LNCaP clone FGC (cell line): ENCODE results near the gene CHD1.

Experiments used
- DNase-seq: peaks from one replicate; pipeline ENCODE4 v3.0.0-alpha.2; 2011; ENCODE audit warnings: low read depth
- H3K4me3 ChIP-seq: 2 replicates; pipeline ENCODE4 v1.5.1; 2011; ENCODE audit warnings: mild to moderate bottlenecking, low read depth, low read length, control low read depth
- TF ChIP-seq, protein P1 (sequence below): IDR thresholded peaks from 2 replicates; pipeline ENCODE4 v1.5.1; 2012; ENCODE audit warnings: mild to moderate bottlenecking; ENCODE audit not compliant: control insufficient read depth, insufficient read depth; ENCODE audit errors: extremely low read depth

Gene CHD1

DNA sequence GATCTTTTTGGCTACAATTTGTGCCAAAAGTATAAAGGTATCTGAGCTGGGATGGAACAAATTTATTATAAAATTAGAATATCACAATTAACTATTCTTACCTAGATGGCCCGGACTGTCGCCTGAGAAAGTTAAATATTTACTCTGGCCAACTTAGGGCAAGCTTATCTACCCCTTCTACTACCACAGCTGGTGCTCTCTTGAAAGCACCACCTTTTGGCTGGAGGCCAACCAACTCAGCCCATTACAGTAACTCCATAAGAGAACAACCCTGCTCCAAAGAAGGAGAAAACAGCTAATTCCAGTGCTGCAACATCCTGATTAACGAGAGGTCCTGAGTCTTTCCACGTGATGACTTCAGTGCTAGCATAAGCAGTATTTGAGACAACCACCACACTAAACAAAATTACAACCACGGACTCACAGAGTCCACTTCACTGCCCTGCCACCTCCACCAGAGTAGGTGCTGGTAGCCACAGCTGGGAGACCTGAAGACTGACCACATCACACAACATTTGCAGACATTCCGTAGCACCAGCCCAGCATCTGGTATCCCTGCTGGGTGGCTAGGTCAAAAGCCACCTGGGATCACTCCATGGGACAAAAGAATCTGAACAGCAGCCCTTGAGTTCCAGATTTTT, 112.1 kb downstream of the CHD1 start:
- TF ChIP-seq, protein P1, sequence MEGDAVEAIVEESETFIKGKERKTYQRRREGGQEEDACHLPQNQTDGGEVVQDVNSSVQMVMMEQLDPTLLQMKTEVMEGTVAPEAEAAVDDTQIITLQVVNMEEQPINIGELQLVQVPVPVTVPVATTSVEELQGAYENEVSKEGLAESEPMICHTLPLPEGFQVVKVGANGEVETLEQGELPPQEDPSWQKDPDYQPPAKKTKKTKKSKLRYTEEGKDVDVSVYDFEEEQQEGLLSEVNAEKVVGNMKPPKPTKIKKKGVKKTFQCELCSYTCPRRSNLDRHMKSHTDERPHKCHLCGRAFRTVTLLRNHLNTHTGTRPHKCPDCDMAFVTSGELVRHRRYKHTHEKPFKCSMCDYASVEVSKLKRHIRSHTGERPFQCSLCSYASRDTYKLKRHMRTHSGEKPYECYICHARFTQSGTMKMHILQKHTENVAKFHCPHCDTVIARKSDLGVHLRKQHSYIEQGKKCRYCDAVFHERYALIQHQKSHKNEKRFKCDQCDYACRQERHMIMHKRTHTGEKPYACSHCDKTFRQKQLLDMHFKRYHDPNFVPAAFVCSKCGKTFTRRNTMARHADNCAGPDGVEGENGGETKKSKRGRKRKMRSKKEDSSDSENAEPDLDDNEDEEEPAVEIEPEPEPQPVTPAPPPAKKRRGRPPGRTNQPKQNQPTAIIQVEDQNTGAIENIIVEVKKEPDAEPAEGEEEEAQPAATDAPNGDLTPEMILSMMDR = no peak
- DNase-seq = no peak
- no peak overlapping the region for H3K4me3 ChIP-seq

DNA sequence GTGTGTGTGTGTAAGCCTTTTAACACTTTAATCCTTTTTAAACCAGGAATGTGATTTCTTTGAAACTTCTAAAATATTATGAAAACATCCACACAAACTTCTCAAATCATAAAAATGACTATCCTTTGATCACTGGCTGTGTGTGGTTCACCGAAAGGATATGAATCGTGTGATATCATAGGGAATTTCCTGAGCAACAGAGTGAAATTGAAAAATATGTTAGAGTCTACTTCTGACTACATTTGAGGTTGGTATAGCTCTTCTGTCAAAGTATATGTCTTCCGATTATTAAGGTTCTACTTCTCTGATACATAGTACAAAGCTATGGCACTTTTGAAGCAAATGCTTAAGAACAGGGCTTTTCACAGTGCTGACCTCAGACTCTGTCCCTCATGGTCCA, 115.1 kb downstream of the CHD1 start:
- TF ChIP-seq, protein P1 = no peak
- no peak for DNase-seq
- H3K4me3 ChIP-seq = no peak overlapping the region

DNA sequence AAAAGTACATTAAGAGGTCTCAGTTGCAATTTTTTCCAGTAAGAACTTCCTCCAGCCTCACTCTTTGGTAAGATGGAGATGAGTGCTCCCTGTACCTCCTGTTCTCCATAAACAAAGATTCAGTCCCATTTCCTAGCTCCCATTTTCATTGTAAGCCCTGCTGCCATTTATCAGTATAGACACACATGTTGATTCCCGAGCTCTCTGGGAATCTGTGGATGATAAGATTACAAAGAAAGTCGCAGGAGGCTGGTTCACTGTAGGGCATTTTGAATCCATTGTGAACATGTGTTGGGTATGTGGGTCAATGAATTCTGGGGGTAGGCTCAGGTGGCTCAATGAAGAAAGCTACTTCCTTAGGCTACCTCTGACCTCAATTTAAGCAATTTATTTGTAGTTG, 118.6 kb downstream of the CHD1 start:
- no peak for DNase-seq
- TF ChIP-seq, protein P1 = no peak
- no peak overlapping the region for H3K4me3 ChIP-seq

DNA sequence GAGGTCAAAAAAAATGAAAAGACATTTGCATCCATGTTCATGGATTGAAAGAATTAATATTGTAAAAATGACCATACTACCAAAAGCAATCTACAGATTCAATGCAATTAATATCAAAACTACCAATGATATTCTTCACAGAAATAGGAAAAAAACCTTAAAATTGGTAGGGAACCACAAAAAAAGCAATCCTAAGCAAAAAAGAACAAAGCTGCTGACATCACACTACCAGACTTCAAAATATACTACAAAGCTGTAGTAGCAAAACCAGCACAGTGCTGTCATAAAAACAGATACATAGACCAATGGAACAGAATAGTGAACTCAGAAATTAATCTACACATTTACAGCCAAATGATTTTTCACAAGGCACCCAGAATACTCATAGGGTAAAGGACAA, 121.0 kb downstream of the CHD1 start:
- DNase-seq = no peak
- H3K4me3 ChIP-seq = no peak overlapping the region
- TF ChIP-seq, protein P1 = no peak

DNA sequence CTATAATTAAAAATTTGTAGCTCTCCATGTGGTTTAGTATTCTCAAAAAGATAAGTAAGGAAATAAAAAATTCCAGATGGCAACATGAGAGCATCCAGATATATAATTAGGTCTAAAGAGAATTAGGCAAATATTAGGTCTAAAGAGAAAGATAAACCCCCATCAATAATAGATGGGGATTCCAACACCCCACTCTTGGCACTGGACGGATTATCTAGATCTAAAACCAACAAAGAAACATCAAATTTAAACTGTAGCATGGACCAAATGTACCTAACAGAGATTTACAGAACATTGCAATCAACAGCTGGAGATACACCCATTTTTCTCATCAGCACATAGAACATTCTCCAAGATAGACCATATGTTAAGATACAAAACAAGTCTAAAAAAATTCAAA, 123.7 kb downstream of the CHD1 start:
- H3K4me3 ChIP-seq = no peak overlapping the region
- no peak for DNase-seq
- TF ChIP-seq, protein P1 = no peak

DNA sequence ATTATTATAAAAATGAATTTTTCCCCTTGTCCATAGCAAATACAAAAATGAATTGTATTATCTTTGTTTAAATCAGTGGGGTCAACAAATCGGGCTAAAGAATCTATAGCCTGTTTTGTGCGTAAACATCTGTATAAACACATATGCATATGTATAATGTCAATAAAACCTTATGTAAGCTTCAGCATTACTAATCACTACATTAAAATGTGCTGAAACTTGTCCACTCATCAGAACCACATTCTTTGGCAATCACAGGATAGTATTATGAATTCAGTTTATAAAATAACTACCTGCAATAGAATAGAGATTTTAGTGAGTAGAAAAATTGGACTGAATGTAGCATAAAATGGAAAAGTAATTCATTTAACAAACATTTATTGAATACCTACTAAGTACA, 124.7 kb downstream of the CHD1 start:
- no peak for DNase-seq
- TF ChIP-seq, protein P1 = no peak
- no peak overlapping the region for H3K4me3 ChIP-seq
